PC-9 (cell line): Measurements from ENCODE around the gene ANKRD52.
"Not testable (repeated sequence)": the region's sequence is repeated elsewhere in the genome, so short reads cannot be mapped to it uniquely, and the experiment has no call there.

Source experiments
- CTCF ChIP-seq: fragments of 200-600 bp; sonication (generic); conservative IDR thresholded peaks from 2 replicates; pipeline ENCODE4 v1.6.1; 2017; ENCODE audit warnings: mixed run types, antibody characterized with exemption, mild to moderate bottlenecking, moderate library complexity
- EZH2 ChIP-seq: fragments of 200-600 bp; sonication (generic); IDR thresholded peaks from 2 replicates; pipeline ENCODE4 v1.8.0; 2017; ENCODE audit warnings: antibody characterized with exemption, low read depth

GRCh38 chr12:56262955-56263354 is 4.8 kb upstream of the ANKRD52 start:
- TF ChIP-seq CTCF, EZH2: not testable (repeated sequence)
